GM12878 (cell line): ENCODE measurements around the gene CYREN. TPM values are rescaled to one million over a fixed set of nuclear protein-coding genes. Genes with fewer than 3 reads are reported as not detected.

ENCODE experiments used
- ATAC-seq: fragments of 200-7000 bp; cut with Tn5 transposase; 3 replicates; pipeline ENCODE4 v1.9.1; 2020; ENCODE audit warnings: mild to moderate bottlenecking, moderate library complexity
- BruUV-seq: library from RNA; stranded (reverse); fragments of 400-500 nt; replicated peaks from 2 replicates; lab custom pipeline; 2021; lab: Mats Ljungman, UMichigan
- CTCF ChIA-PET: fragments of 300-600 bp; sonication (Branson Sonifier 250); formaldehyde crosslinking; extraction: SDS; loops from one replicate; lab custom pipeline; 2021; ENCODE audit warnings: inconsistent platforms; lab: Yijun Ruan, JAX
- POLR2A ChIA-PET: fragments of 350-600 bp; formaldehyde crosslinking; extraction: SDS; loops from one replicate; lab custom pipeline; 2021; ENCODE audit warnings: inconsistent platforms; lab: Charles Lee
- RAD21 ChIA-PET: fragments of 300-600 bp; sonication (Branson Sonifier 250); formaldehyde crosslinking; loops from one replicate; lab custom pipeline; 2023; ENCODE audit warnings: antibody characterized with exemption; ENCODE audit not compliant: unreplicated experiment; lab: Charles Lee
- SMC1A ChIA-PET: fragments of 300-600 bp; sonication (Branson Sonifier 250); formaldehyde crosslinking; loops from one replicate; lab custom pipeline; 2023; ENCODE audit not compliant: unreplicated experiment, uncharacterized antibody; lab: Charles Lee
- DNase-seq: peaks from one replicate; pipeline ENCODE4 v3.0.0-alpha.2; 2011; ENCODE audit warnings: low read depth, low spot score
- FAIRE-seq: peaks from 3 replicates; lab custom pipeline; 2011; peaks lifted over from hg19 to GRCh38; lab: Jason Lieb, UNC
- H2AFZ ChIP-seq: 2 replicates; pipeline ENCODE4 v1.6.0; 2011; ENCODE audit warnings: low read depth, low read length, control low read depth; ENCODE audit not compliant: control insufficient read depth
- H3K27ac ChIP-seq: 2 replicates; pipeline ENCODE4 v1.5.1; 2011; ENCODE audit warnings: control low read depth; ENCODE audit not compliant: control insufficient read depth, insufficient read depth
- H3K27me3 ChIP-seq, 2 experiments: replicated peaks in 1 of 2; 2 replicates each; pipeline versions ENCODE4 v1.6.0 to v1.6.1; 2011; ENCODE audit warnings: low read length in 1 of 2; ENCODE audit not compliant: control insufficient read depth in 2 of 2, insufficient read depth in 2 of 2
- H3K36me3 ChIP-seq, 2 experiments: 2 replicates each; pipeline ENCODE4 v1.5.1; 2011; ENCODE audit warnings: low read length in 1 of 2; ENCODE audit not compliant: control insufficient read depth in 2 of 2, insufficient read depth in 2 of 2
- H3K4me1 ChIP-seq: 2 replicates; pipeline ENCODE4 v1.6.1; 2011; ENCODE audit warnings: mild to moderate bottlenecking, low read length, moderate library complexity, mixed read lengths; ENCODE audit not compliant: control insufficient read depth, insufficient read depth
- H3K4me2 ChIP-seq: 2 replicates; pipeline ENCODE4 v1.6.0; 2011; ENCODE audit warnings: control low read depth; ENCODE audit not compliant: control insufficient read depth, insufficient read depth
- H3K4me3 ChIP-seq: fragments of 200-600 bp; sonication (generic); 2 replicates; pipeline ENCODE4 v1.5.1; 2016
- H3K79me2 ChIP-seq: 2 replicates; pipeline ENCODE4 v1.6.0; 2011; ENCODE audit warnings: low read length; ENCODE audit not compliant: control insufficient read depth, insufficient read depth
- H3K9ac ChIP-seq: 2 replicates; pipeline ENCODE4 v1.8.0; 2011; ENCODE audit warnings: low read length, control low read depth, mixed read lengths; ENCODE audit not compliant: control insufficient read depth, insufficient read depth
- H3K9me3 ChIP-seq: replicated peaks from 3 replicates; pipeline ENCODE4 v1.5.1; 2011; ENCODE audit warnings: mild to moderate bottlenecking, low read length; ENCODE audit not compliant: control insufficient read depth, insufficient read depth
- H4K20me1 ChIP-seq: 2 replicates; pipeline ENCODE4 v1.6.0; 2011; ENCODE audit not compliant: control insufficient read depth, insufficient read depth
- BACH1 ChIP-seq: fragments of 450-650 bp; IDR thresholded peaks from 2 replicates; pipeline ENCODE4 v1.6.1; 2017; ENCODE audit warnings: mild to moderate bottlenecking, borderline replicate concordance
- IRF4 ChIP-seq: IDR thresholded peaks from 2 replicates; pipeline ENCODE4 v1.6.1; 2011; ENCODE audit warnings: low read depth, low read length
- MTA2 ChIP-seq: fragments of 450-650 bp; IDR thresholded peaks from 2 replicates; pipeline ENCODE4 v1.6.1; 2016; ENCODE audit warnings: low read depth, mild to moderate bottlenecking, moderate library complexity
- NBN ChIP-seq: fragments of 450-650 bp; IDR thresholded peaks from 2 replicates; pipeline ENCODE4 v1.6.1; 2016
- RFX5 ChIP-seq: IDR thresholded peaks from 2 replicates; pipeline ENCODE4 v1.6.1; 2011; ENCODE audit warnings: low read depth, low read length, improper control_type of control experiment
- SMARCA5 ChIP-seq: fragments of 450-650 bp; IDR thresholded peaks from 2 replicates; pipeline ENCODE4 v1.6.1; 2017; ENCODE audit warnings: mild to moderate bottlenecking
- SMC3 ChIP-seq: IDR thresholded peaks from 2 replicates; pipeline ENCODE4 v1.6.1; 2011; ENCODE audit warnings: low read length, improper control_type of control experiment, borderline replicate concordance
- TBL1XR1 ChIP-seq: IDR thresholded peaks from 2 replicates; pipeline ENCODE4 v1.6.1; 2012; ENCODE audit warnings: low read depth, low read length, improper control_type of control experiment
- WGBS: methylation state at CpG from one replicate; pipeline ENCODE4 v1.1.6; 2016; ENCODE audit warnings: low lambda C conversion rate; ENCODE audit not compliant: insufficient replicate concordance, insufficient coverage; ENCODE audit errors: missing lambda C conversion rate; 5-methylcytosine and 5-hydroxymethylcytosine counted together
- in situ Hi-C: fragments of 300-500 bp; cut with MboI; formaldehyde crosslinking; loops from 9 replicates; pipeline ENCODE4 v1.14.3; 2018; ENCODE audit warnings: mixed read lengths
- intact Hi-C: fragments of 100-400 bp; cut with micrococcal nuclease; formaldehyde crosslinking; loops from one replicate; pipeline ENCODE4 v1.14.2; 2022; ENCODE audit not compliant: unreplicated experiment
- polyA plus RNA-seq, 11 experiments: library from polyadenylated mRNA; depleted of rRNA in 4 of 11; unstranded in 6 of 11; stranded (reverse) in 5 of 11; fragments of >200 nt; fragmentation: Nextera tagmentation in 4 of 11; fragmentation: Illumina TruSeq in 1 of 11; extraction: Ambion mirVana in 4 of 11; extraction: Trizol in 1 of 11; gene quantifications; 1 replicate in 1 of 11; 2 replicates in 10 of 11; pipeline versions ENCODE4 v1.2.1 to v1.2.3, GENCODE V29; 2011 to 2016; ENCODE audit warnings: inconsistent platforms in 2 of 11, missing spikeins in 2 of 11, low read depth in 1 of 11
- total RNA-seq, 4 experiments: library from RNA; depleted of rRNA in 3 of 4; stranded (reverse); fragments of >200 nt in 3 of 4; fragmentation: Illumina TruSeq in 1 of 4; extraction: Trizol in 1 of 4; gene quantifications; 2 replicates each; pipeline versions ENCODE4 v1.2.1 to v1.2.3, GENCODE V29; 2013 to 2021
- TF ChIP-seq, protein P1 (sequence below): fragments of 450-650 bp; IDR thresholded peaks from 2 replicates; pipeline ENCODE4 v1.6.1; 2017; ENCODE audit warnings: mild to moderate bottlenecking, low read depth, inconsistent platforms; ENCODE audit not compliant: poor library complexity, severe bottlenecking
- TF ChIP-seq, protein P2 (sequence below): fragments of 450-650 bp; IDR thresholded peaks from 2 replicates; pipeline ENCODE4 v1.6.1; 2016; ENCODE audit warnings: mild to moderate bottlenecking, moderate library complexity, borderline replicate concordance

Gene CYREN
- total and polyA plus RNA-seq, 10 of the 15 experiments (the other 5 are each of a cell fraction or from before 2014, with no cell fraction given) = 8.7 to 64.3 (median 55.7) TPM

DNA sequence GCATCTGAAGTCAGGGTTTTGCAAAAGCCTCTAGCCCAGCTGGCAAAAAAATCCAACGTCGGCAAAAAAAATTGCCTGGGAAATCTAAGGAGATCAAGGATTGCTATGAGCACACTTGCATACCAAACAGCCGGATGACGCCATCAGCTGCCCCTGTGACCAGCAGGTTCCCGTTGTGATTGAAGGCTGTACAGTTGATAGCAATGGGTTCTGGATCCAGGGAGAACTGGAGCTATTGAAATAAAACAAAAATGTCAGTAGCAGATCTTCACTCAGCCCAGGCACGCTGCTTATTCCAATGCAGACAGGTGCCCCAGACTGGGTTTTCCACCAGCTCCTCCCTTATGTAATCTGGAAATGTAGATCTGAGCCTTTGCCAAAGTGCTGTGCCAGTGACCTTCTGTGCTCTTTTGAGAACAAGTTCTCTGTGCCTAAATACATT, 18.7 kb upstream of the CYREN start:
- intact Hi-C loops = loop anchor here (5.0 kb wide), 1 partner anchor 83 kb away; no protein-coding TSS in a partner anchor
- H3K27ac ChIP-seq = peak overlapping the region; percentile 46; the same call in 1 of the 2 replicates
- no peak overlapping the region for H3K9ac ChIP-seq
- peaks cover 33% of the 10 kb centered on the region for H3K4me1 ChIP-seq
- H3K27me3 ChIP-seq = no peaks in the 10 kb centered on the region
- peaks cover 25 to 40% of the 10 kb centered on the region in 2 experiments for H3K36me3 ChIP-seq
- ChIA-PET RAD21 (interaction anchor here (0.8 to 8.4 kb wide), 18 partner anchors 10 to 542 kb away, joined by 3 to 230 read pairs (median 6); partner anchors contain the start of genes AGBL3, CYREN, TMEM140 and WDR91), SMC1A (interaction anchor here (0.7 to 9.3 kb wide), 16 partner anchors 10 to 368 kb away, joined by 3 to 251 read pairs (median 6); partner anchors contain the start of genes AGBL3, CYREN, TMEM140 and WDR91), POLR2A (interaction anchor here (0.6 to 9.9 kb wide), 15 partner anchors 9 to 542 kb away, joined by 3 to 299 read pairs (median 10); partner anchors contain the start of genes CYREN, TMEM140 and WDR91), CTCF (interaction anchor here (0.7 to 10.2 kb wide), 12 partner anchors 9 to 557 kb away, joined by 3 to 135 read pairs (median 7); partner anchors contain the start of genes AGBL3, CYREN and WDR91)
- BruUV-seq = no TSS peak
- FAIRE-seq (no peak), ATAC-seq (no peak), DNase-seq (no peak)
- WGBS = 95% methylated on average over 6 of the region's 6 CpGs
- H3K4me2 ChIP-seq = 0 out of 2 replicates have a peak overlapping the region, but pooled peaks have one; percentile 19
- in situ Hi-C loops = no loop called here
- no peak overlapping the region for H2AFZ ChIP-seq
- peaks cover 32% of the 10 kb centered on the region for H3K79me2 ChIP-seq
- H3K4me3 ChIP-seq = no peak overlapping the region
- H3K9me3 ChIP-seq = no peaks in the 10 kb centered on the region; the same call in 2 of the 3 replicates
- TF ChIP-seq MTA2 (no peak), RFX5 (no peak), TBL1XR1 (no peak), NBN (no peak), BACH1 (no peak), SMC3 (no peak), IRF4 (no peak), SMARCA5 (no peak)
- TF ChIP-seq, protein P1, sequence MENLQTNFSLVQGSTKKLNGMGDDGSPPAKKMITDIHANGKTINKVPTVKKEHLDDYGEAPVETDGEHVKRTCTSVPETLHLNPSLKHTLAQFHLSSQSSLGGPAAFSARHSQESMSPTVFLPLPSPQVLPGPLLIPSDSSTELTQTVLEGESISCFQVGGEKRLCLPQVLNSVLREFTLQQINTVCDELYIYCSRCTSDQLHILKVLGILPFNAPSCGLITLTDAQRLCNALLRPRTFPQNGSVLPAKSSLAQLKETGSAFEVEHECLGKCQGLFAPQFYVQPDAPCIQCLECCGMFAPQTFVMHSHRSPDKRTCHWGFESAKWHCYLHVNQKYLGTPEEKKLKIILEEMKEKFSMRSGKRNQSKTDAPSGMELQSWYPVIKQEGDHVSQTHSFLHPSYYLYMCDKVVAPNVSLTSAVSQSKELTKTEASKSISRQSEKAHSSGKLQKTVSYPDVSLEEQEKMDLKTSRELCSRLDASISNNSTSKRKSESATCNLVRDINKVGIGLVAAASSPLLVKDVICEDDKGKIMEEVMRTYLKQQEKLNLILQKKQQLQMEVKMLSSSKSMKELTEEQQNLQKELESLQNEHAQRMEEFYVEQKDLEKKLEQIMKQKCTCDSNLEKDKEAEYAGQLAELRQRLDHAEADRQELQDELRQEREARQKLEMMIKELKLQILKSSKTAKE = no peak
- TF ChIP-seq, protein P2, sequence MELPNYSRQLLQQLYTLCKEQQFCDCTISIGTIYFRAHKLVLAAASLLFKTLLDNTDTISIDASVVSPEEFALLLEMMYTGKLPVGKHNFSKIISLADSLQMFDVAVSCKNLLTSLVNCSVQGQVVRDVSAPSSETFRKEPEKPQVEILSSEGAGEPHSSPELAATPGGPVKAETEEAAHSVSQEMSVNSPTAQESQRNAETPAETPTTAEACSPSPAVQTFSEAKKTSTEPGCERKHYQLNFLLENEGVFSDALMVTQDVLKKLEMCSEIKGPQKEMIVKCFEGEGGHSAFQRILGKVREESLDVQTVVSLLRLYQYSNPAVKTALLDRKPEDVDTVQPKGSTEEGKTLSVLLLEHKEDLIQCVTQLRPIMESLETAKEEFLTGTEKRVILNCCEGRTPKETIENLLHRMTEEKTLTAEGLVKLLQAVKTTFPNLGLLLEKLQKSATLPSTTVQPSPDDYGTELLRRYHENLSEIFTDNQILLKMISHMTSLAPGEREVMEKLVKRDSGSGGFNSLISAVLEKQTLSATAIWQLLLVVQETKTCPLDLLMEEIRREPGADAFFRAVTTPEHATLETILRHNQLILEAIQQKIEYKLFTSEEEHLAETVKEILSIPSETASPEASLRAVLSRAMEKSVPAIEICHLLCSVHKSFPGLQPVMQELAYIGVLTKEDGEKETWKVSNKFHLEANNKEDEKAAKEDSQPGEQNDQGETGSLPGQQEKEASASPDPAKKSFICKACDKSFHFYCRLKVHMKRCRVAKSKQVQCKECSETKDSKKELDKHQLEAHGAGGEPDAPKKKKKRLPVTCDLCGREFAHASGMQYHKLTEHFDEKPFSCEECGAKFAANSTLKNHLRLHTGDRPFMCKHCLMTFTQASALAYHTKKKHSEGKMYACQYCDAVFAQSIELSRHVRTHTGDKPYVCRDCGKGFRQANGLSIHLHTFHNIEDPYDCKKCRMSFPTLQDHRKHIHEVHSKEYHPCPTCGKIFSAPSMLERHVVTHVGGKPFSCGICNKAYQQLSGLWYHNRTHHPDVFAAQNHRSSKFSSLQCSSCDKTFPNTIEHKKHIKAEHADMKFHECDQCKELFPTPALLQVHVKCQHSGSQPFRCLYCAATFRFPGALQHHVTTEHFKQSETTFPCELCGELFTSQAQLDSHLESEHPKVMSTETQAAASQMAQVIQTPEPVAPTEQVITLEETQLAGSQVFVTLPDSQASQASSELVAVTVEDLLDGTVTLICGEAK = no peak
- TF ChIP-seq, all 136 proteins: peak for 0
- H4K20me1 ChIP-seq = no peaks in the 10 kb centered on the region
